Thyroid gland (tissue), 4 donors: Measurements from ENCODE around the gene TEKT2. TPM values are rescaled to one million over a fixed set of nuclear protein-coding genes. Genes with fewer than 3 reads are reported as not detected.
A peak's percentile ranks its signal among the peaks of the same experiment; 100 is the strongest.

Experiments
- DNase-seq, 2 donors: peaks; one replicate each; pipeline ENCODE4 v3.0.0-alpha.2; 2019
- H3K27ac ChIP-seq, 3 donors: fragments of 200-600 bp; sonication (generic); 1 replicate in 2 of 3; 2 replicates in 1 of 3; pipeline ENCODE4 v1.5.1; 2016 to 2019; ENCODE audit warnings: mild to moderate bottlenecking in 1 of 3, moderate library complexity in 1 of 3
- H3K27me3 ChIP-seq: fragments of 200-600 bp; sonication (generic); one replicate; pipeline ENCODE4 v1.5.1; 2019
- H3K36me3 ChIP-seq, 2 donors: fragments of 200-600 bp; sonication (generic); one replicate each; pipeline ENCODE4 v1.5.1; 2016 to 2019
- H3K4me1 ChIP-seq, 2 donors: fragments of 200-600 bp; sonication (generic); one replicate each; pipeline ENCODE4 v1.5.1; 2017 to 2019
- H3K4me3 ChIP-seq, 3 donors: fragments of 200-600 bp; sonication (generic); replicated peaks in 1 of 3; 1 replicate in 2 of 3; 2 replicates in 1 of 3; pipeline ENCODE4 v1.5.1; 2016; ENCODE audit warnings: mild to moderate bottlenecking in 1 of 3
- H3K9me3 ChIP-seq: fragments of 200-600 bp; sonication (generic); one replicate; pipeline ENCODE4 v1.5.1; 2017
- POLR2A ChIP-seq, 2 donors: fragments of 450-650 bp; IDR thresholded peaks; one replicate each; pipeline ENCODE4 v1.6.1; 2017; ENCODE audit warnings: antibody characterized with exemption in 2 of 2, mild to moderate bottlenecking in 2 of 2, moderate library complexity in 1 of 2
- WGBS, 2 donors: methylation state at CpG; one replicate each; pipeline ENCODE4 v1.1.5; 2017; 5-methylcytosine and 5-hydroxymethylcytosine counted together
- intact Hi-C: fragments of 100-400 bp; cut with DNase I; formaldehyde crosslinking; loops from one replicate; pipeline ENCODE4 v1.15.1; 2023
- total RNA-seq, 4 donors: library from RNA; depleted of rRNA; stranded (reverse); fragments of >200 nt; gene quantifications; one replicate each; pipeline ENCODE4 v1.2.3, GENCODE V29; 2016
- TF ChIP-seq, protein P1 (sequence below), 6 experiments: fragments of 200-600 bp in 3 of 6; fragments of 450-650 bp in 3 of 6; sonication (generic) in 3 of 6; IDR thresholded peaks; one replicate each; pipeline ENCODE4 v1.5.1; 2016 to 2019; ENCODE audit warnings: antibody characterized with exemption in 6 of 6, mild to moderate bottlenecking in 2 of 6, inconsistent platforms in 1 of 6, moderate library complexity in 1 of 6

Gene TEKT2, protein sequence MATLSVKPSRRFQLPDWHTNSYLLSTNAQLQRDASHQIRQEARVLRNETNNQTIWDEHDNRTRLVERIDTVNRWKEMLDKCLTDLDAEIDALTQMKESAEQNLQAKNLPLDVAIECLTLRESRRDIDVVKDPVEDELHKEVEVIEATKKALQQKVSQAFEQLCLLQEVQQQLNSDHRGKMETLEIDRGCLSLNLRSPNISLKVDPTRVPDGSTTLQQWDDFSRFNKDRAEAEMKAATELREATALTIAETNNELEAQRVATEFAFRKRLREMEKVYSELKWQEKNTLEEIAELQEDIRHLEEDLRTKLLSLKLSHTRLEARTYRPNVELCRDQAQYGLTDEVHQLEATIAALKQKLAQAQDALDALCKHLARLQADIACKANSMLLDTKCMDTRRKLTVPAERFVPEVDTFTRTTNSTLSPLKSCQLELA
- 1 to 10 TPM in 3 of 4 donors, under 1 TPM in 1; 0.89 to 4.0 (median 1.9) TPM for total RNA-seq

DNA sequence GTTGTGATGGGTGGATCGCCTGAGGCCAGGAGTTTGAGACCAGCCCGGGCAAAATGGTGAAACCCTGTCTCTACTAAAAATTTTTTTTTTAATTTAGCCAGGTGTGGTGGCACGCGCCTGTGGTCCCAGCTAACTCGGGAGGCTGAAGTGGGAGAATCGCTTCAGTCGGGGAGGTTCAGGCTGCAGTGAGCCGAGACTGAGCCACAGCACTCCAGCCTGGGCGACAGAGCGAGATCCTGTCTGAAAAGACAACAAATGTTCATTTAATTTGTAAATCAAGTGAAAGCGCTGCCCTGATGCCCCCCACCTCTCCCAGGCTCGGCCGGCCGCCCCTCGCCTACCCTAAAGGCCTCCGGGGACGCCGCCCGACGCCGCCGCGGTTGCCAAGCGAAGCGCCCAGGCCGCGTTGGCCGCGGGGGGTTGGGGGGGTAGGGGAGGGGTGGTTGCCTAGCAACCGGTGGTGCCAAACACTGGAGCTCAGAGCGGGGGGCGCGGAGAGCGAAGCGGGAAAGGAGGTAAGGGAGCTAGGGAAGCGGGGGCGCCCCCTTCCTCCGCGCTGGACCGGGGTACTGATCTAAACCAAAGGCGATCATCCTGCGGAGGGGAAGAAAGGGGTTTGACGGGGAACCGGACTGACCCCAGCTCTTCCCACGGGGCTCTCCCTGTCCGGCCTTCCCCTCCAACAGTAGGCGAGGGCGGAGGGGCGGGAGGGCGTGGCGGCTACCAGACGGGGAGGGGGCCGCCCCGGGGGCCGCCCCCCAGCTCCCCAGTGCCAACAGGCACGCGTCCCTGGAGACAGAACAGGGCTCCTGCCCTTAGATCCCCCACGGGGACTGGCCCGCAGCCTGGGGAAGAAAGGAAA is at the start of gene TEKT2:
TEKT2 (plus strand) TSS at position 460 of the 862 bp plus-strand sequence. CDS start 828 bp downstream, outside the sequence.
- Histone ChIP-seq H3K36me3 (no peaks in the 10 kb centered on the region), H3K4me1 (peaks cover 10 to 18% of the 10 kb centered on the region in 2 donors), H3K9me3 (no peaks in the 10 kb centered on the region), H3K4me3 (peak within 1 kb of the TSS; percentile 17 to 61 (median 54)), H3K27ac (peak within 1 kb of the TSS; percentile 32 to 53 (median 45)), H3K27me3 (no peaks in the 10 kb centered on the region)
- intact Hi-C loops: no loop called here
- TF ChIP-seq POLR2A (IDR thresholded peaks at IDR 0.05): peak in 1 of 2 donors; percentile 7
- TF ChIP-seq, protein P1, sequence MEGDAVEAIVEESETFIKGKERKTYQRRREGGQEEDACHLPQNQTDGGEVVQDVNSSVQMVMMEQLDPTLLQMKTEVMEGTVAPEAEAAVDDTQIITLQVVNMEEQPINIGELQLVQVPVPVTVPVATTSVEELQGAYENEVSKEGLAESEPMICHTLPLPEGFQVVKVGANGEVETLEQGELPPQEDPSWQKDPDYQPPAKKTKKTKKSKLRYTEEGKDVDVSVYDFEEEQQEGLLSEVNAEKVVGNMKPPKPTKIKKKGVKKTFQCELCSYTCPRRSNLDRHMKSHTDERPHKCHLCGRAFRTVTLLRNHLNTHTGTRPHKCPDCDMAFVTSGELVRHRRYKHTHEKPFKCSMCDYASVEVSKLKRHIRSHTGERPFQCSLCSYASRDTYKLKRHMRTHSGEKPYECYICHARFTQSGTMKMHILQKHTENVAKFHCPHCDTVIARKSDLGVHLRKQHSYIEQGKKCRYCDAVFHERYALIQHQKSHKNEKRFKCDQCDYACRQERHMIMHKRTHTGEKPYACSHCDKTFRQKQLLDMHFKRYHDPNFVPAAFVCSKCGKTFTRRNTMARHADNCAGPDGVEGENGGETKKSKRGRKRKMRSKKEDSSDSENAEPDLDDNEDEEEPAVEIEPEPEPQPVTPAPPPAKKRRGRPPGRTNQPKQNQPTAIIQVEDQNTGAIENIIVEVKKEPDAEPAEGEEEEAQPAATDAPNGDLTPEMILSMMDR (IDR thresholded peaks at IDR 0.05): no peak
- DNase-seq: peak; percentile 72 to 76
- 12 to 23% methylated on average over 26 to 53 of the region's 59 CpGs for WGBS, 2 donors

DNA sequence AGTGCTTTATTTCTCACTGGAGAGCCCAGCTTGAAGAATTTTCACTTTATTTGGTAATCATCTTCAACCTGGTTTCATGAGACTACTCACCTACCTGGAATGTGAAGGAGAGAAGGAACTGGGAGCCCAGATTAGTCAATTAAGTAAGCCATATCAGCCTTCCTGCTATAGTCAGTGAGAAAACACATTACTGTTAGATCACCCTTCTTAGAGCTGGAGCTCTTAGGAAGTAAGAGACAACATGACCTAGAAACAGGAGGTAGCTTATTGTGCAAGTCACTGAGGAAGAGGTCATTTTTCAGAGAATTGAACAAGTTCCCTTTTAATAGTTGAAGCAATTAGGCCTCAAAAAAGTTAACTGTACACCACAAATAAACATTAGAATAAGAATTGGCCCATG is 49.2 kb upstream of the TEKT2 start:
- TF ChIP-seq, protein P1 (IDR thresholded peaks at IDR 0.05): no peak
- no peak for TF ChIP-seq POLR2A (IDR thresholded peaks at IDR 0.05)

DNA sequence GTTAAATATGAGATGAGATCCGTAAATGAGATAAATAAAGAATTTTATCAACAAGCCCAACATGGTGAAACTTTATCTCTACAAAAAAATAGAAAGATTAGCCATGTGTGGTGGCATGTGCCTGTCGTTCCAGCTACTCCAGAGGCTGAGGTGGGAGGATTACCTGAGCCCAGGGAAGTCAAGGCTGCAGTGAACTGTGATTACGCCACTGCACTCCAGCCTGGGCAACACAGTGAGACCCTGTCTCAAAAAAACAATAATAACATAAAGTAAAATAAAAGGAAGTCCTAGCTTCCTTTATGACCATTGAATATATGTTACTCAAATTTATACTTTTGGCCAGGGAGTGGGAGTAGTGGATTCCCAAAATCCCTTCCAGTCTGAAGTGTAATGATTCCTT is 48.7 kb upstream of the TEKT2 start:
- intact Hi-C loops: no loop called here
- H3K36me3 ChIP-seq: peaks cover 6 to 14% of the 10 kb centered on the region in 2 donors

More for the DNA sequence above, 49.2 kb upstream of the TEKT2 start:
- intact Hi-C loops: no loop called here
- Histone ChIP-seq H3K27ac (peak overlapping the region in 2 of 3 donors; percentile 10 to 13), H3K4me3 (no peak overlapping the region), H3K9me3 (no peaks in the 10 kb centered on the region), H3K36me3 (peaks cover 2 to 10% of the 10 kb centered on the region in 2 donors), H3K27me3 (no peaks in the 10 kb centered on the region), H3K4me1 (no peaks in the 10 kb centered on the region)
- no peak for DNase-seq

DNA sequence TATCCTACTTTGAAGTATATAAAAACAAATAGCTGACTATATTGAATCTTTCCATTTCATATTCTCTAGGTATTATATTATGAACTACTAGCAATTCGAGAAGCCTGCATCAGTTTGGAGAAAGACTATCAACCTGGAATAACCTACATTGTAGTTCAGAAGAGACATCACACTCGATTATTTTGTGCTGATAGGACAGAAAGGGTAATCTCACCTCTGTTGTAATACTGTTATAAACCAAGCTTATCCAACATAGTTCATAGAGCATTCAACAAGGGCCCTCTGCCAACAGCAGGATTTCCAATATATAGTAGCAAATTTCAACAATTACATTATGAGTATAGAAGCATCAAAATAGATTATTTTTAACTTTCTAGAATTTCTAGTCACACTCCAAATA is 43.7 kb upstream of the TEKT2 start:
- H3K36me3 ChIP-seq: peaks cover 21 to 37% of the 10 kb centered on the region in 2 donors
- TF ChIP-seq POLR2A (IDR thresholded peaks at IDR 0.05): no peak
- TF ChIP-seq, protein P1 (IDR thresholded peaks at IDR 0.05): no peak

More for the DNA sequence above, 48.7 kb upstream of the TEKT2 start:
- WGBS, 2 donors: 89% methylated on average over 3 of the region's 3 CpGs
- no peaks in the 10 kb centered on the region for H3K27me3 ChIP-seq
- no peaks in the 10 kb centered on the region for H3K9me3 ChIP-seq
- no peak for DNase-seq
- H3K27ac ChIP-seq: peak overlapping the region in 2 of 3 donors; percentile 10 to 13
- TF ChIP-seq POLR2A (IDR thresholded peaks at IDR 0.05): no peak
- TF ChIP-seq, protein P1 (IDR thresholded peaks at IDR 0.05): no peak
- H3K4me3 ChIP-seq: no peak overlapping the region
- no peaks in the 10 kb centered on the region for H3K4me1 ChIP-seq

More for the DNA sequence above, 43.7 kb upstream of the TEKT2 start:
- intact Hi-C loops: no loop called here
- Histone ChIP-seq H3K4me1 (no peaks in the 10 kb centered on the region), H3K9me3 (no peaks in the 10 kb centered on the region), H3K27ac (no peak overlapping the region), H3K27me3 (no peaks in the 10 kb centered on the region), H3K4me3 (no peak overlapping the region)
- DNase-seq: no peak
- 93% methylated on average over 2 of the region's 2 CpGs for WGBS, 2 donors
